DMS53 (cell line): ENCODE results near the gene CCN5.
"Not testable (repeated sequence)": the region's sequence is repeated elsewhere in the genome, so short reads cannot be mapped to it uniquely, and the experiment has no call there.

Experiments used
- DNase-seq: peaks from one replicate; lab custom pipeline; 2025; lab: John Stamatoyannopoulos, UW

Gene CCN5

GRCh38 chr20:44695295-44695673, 19.9 kb upstream of the CCN5 start:
- DNase-seq = no peak

GRCh38 chr20:44695674-44696300, 19.4 kb upstream of the CCN5 start:
- DNase-seq = no peak

- DNase-seq = peak; percentile 44
Measured at GRCh38 chr20:44696315-44696714, 18.9 kb upstream of the CCN5 start.

GRCh38 chr20:44697041-44697440, 18.1 kb upstream of the CCN5 start:
- not testable (repeated sequence) for DNase-seq

GRCh38 chr20:44698351-44698750, 16.8 kb upstream of the CCN5 start:
- DNase-seq = no peak

GRCh38 chr20:44700306-44700705, 14.9 kb upstream of the CCN5 start:
- no peak for DNase-seq

GRCh38 chr20:44701118-44701857, 13.9 kb upstream of the CCN5 start:
- DNase-seq = peak; percentile 26

- peak; percentile 43 for DNase-seq
Measured at GRCh38 chr20:44701858-44702256, 13.3 kb upstream of the CCN5 start.

GRCh38 chr20:44702776-44703175, 12.4 kb upstream of the CCN5 start:
- DNase-seq = no peak

GRCh38 chr20:44703183-44703925, 11.8 kb upstream of the CCN5 start:
- DNase-seq = no peak

GRCh38 chr20:44703956-44704488, 11.1 kb upstream of the CCN5 start:
- peak; percentile 39 for DNase-seq

GRCh38 chr20:44704551-44704971, 10.6 kb upstream of the CCN5 start:
- DNase-seq = no peak

- no peak for DNase-seq
Measured at GRCh38 chr20:44705364-44706094, 9.6 kb upstream of the CCN5 start.

GRCh38 chr20:44706301-44707017, 8.7 kb upstream of the CCN5 start:
- no peak for DNase-seq

- no peak for DNase-seq
Measured at GRCh38 chr20:44707018-44707579, 8.1 kb upstream of the CCN5 start.

- DNase-seq = no peak
Measured at GRCh38 chr20:44709380-44709779, 5.8 kb upstream of the CCN5 start.

GRCh38 chr20:44709797-44710196, 5.4 kb upstream of the CCN5 start:
- no peak for DNase-seq

- DNase-seq = no peak
Measured at GRCh38 chr20:44711237-44711636, 3.9 kb upstream of the CCN5 start.

GRCh38 chr20:44714102-44714700, 968 bp upstream of the CCN5 start:
- no peak for DNase-seq

GRCh38 chr20:44715499-44716308, 535 bp downstream of the CCN5 start:
- no peak for DNase-seq
